Measurements from ENCODE around the gene SLC19A1. TPM values are rescaled to one million over a fixed set of nuclear protein-coding genes. Genes with fewer than 3 reads are reported as not detected.

Gene SLC19A1
- total RNA-seq, 1 experiment from 2014 or later: 25.0 TPM

DNA sequence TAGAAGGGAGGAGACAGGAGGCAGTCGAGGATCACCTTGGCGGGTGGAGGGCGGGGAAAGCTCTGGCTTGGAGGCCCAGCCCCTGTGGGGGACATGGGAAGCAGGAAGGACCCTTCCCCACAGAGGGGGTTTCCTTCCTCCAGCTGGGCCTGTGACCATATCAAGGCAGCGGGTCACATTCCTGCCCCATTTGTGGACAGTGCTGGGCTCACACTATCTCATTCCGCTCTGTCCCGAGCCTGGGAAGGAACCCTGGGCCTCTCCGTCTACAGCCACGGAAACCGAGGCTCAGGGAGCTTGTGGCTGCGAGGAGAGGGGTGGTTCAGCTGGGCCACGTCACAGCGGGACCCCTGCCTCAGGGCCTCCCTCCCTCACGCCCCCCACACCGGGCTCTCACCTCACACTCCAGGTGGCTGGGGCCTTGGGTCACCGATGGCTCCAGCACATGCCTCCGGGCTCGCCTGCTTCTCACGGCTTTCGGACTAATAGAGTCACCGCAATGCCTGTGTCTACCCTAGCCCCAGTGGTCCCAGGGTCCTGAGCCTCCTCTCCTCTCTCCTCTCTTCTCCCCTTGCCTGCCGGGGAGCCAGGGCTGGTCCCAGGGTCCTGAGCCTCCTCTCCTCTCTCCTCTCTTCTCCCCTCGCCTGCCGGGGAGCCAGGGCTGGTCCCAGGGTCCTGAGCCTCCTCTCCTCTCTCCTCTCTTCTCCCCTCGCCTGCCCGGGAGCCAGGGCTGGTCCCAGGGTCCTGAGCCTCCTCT, 56.4 kb downstream of the SLC19A1 start:
- Histone ChIP-seq H2AFZ (no peak overlapping the region), H3F3A (ENCODE audit: insufficient read depth, low read depth) (no peaks in the 10 kb centered on the region; the same call in 1 of the 2 replicates), H3K27me3 (ENCODE audit: insufficient read depth, low read depth) (no peaks in the 10 kb centered on the region), H3K9me3 (ENCODE audit: insufficient read depth, low read depth) (no peaks in the 10 kb centered on the region), H4K20me1 (ENCODE audit: insufficient read depth) (no peaks in the 10 kb centered on the region), H3K27ac (no peak overlapping the region), H3K4me3 (no peak overlapping the region), H3K4me2 (no peak overlapping the region), H3K36me3 (ENCODE audit: low read depth) (no peaks in the 10 kb centered on the region), H3K4me1 (replicated peaks; ENCODE audit: insufficient read depth) (no peaks in the 10 kb centered on the region), H3K9me2 (ENCODE audit: insufficient read depth) (no peaks in the 10 kb centered on the region), H3K79me2 (ENCODE audit: low read depth) (no peaks in the 10 kb centered on the region)
- BruUV-seq (replicated peaks): no TSS peak
- TF ChIP-seq, protein P1, sequence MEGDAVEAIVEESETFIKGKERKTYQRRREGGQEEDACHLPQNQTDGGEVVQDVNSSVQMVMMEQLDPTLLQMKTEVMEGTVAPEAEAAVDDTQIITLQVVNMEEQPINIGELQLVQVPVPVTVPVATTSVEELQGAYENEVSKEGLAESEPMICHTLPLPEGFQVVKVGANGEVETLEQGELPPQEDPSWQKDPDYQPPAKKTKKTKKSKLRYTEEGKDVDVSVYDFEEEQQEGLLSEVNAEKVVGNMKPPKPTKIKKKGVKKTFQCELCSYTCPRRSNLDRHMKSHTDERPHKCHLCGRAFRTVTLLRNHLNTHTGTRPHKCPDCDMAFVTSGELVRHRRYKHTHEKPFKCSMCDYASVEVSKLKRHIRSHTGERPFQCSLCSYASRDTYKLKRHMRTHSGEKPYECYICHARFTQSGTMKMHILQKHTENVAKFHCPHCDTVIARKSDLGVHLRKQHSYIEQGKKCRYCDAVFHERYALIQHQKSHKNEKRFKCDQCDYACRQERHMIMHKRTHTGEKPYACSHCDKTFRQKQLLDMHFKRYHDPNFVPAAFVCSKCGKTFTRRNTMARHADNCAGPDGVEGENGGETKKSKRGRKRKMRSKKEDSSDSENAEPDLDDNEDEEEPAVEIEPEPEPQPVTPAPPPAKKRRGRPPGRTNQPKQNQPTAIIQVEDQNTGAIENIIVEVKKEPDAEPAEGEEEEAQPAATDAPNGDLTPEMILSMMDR (conservative IDR thresholded peaks at IDR 0.05): no peak
- TF ChIP-seq EZH2 (IDR thresholded peaks at IDR 0.05; ENCODE audit: low read depth): no peak
- ChIA-PET POLR2A (ENCODE audit: unreplicated experiment) (no interaction called here), CTCF (no interaction called here)
- DNase-seq: no peak
- intact Hi-C loops (cut with micrococcal nuclease; ENCODE audit: unreplicated experiment): no loop called here

DNA sequence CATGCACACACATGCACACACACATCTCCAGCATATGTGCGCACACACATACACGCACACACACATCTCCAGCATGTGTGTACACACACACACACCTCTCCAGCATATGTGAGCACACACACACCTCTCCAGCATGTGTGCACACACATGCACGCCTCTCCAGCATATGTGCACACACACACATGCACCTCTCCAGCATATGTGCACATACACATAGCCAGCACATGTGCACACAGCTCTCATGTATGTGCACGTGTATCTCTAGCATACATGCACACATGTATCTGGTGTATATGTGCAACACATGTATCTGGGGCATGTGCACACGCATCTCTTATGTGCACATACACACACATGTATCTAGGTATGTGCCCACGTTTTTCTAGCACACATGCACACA, 57.9 kb downstream of the SLC19A1 start:
- no TSS peak for BruUV-seq (replicated peaks)
- TF ChIP-seq EZH2 (IDR thresholded peaks at IDR 0.05; ENCODE audit: low read depth): no peak
- TF ChIP-seq, protein P1 (conservative IDR thresholded peaks at IDR 0.05): no peak
- Histone ChIP-seq H3K9me3 (ENCODE audit: insufficient read depth, low read depth) (no peaks in the 10 kb centered on the region), H3K9me2 (ENCODE audit: insufficient read depth) (no peaks in the 10 kb centered on the region), H3K27ac (no peak overlapping the region), H3F3A (ENCODE audit: insufficient read depth, low read depth) (peaks cover under 1% of the 10 kb centered on the region; the same call in 1 of the 2 replicates), H3K36me3 (ENCODE audit: low read depth) (no peaks in the 10 kb centered on the region), H3K4me2 (no peak overlapping the region), H2AFZ (no peak overlapping the region), H3K79me2 (ENCODE audit: low read depth) (no peaks in the 10 kb centered on the region), H3K4me3 (no peak overlapping the region), H3K27me3 (ENCODE audit: insufficient read depth, low read depth) (no peaks in the 10 kb centered on the region), H4K20me1 (ENCODE audit: insufficient read depth) (no peaks in the 10 kb centered on the region), H3K4me1 (replicated peaks; ENCODE audit: insufficient read depth) (no peaks in the 10 kb centered on the region)
- intact Hi-C loops (cut with micrococcal nuclease; ENCODE audit: unreplicated experiment): no loop called here
- ChIA-PET CTCF (no interaction called here), POLR2A (ENCODE audit: unreplicated experiment) (no interaction called here)
- no peak for DNase-seq

DNA sequence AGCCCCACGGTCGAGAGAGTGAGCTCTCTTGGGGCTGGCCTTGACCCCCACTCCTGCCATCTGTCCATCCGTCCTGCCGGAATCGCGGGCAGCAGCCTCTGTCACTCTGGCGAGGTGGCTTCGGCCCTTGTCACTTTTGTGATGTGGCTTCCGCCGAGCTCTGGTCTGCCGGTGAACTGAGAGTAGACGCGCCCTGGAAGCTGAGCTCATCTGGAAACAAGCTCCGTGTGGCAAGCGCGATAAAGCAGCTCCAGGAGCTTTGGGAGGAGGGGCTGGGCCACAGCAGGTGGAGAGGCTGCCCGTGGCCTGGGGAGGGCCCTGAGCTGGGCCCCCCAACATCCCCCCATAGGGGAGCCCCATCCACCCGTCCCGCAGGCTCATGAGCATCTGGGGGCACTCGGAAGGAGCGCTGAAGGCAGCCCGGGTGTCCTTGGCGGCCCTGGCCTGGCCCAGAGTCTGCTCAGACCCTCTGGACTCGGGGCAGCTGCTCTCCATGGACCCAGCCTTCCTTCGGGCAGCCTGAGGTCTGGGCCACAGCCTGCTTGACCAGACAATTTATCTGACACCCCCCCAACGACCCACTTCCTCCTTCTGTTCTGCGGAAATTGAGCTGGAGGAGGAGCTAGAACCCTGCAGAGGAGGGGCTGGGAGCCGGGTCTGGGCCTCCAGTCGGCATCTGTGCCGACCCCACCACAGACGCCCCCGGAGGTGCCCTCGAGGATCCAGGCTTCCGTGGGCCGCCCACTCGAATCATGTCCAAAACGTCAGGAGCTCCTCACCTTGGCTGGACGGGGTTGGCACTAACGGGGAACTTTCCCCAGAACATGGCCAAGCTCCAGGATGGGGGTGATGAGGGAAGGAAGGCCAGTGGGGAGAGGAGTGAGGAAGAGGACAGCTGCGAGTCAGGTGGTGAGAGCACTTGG, 59.1 kb downstream of the SLC19A1 start:
- H3K4me3 ChIP-seq: no peak overlapping the region
- POLR2A ChIA-PET (ENCODE audit: unreplicated experiment): no interaction called here
- H3K4me2 ChIP-seq: no peak overlapping the region
- H3K9me2 ChIP-seq (ENCODE audit: insufficient read depth): no peaks in the 10 kb centered on the region
- no peak for TF ChIP-seq EZH2 (IDR thresholded peaks at IDR 0.05; ENCODE audit: low read depth)
- TF ChIP-seq, protein P1 (conservative IDR thresholded peaks at IDR 0.05): no peak
- no peak overlapping the region for H2AFZ ChIP-seq
- H3K4me1 ChIP-seq (replicated peaks; ENCODE audit: insufficient read depth): no peaks in the 10 kb centered on the region
- no peaks in the 10 kb centered on the region for H3K79me2 ChIP-seq (ENCODE audit: low read depth)
- no peaks in the 10 kb centered on the region for H4K20me1 ChIP-seq (ENCODE audit: insufficient read depth)
- H3K27ac ChIP-seq: no peak overlapping the region
- CTCF ChIA-PET: no interaction called here
- H3K9me3 ChIP-seq (ENCODE audit: insufficient read depth, low read depth): no peaks in the 10 kb centered on the region
- no TSS peak for BruUV-seq (replicated peaks)
- intact Hi-C loops (cut with micrococcal nuclease; ENCODE audit: unreplicated experiment): no loop called here
- H3K36me3 ChIP-seq (ENCODE audit: low read depth): no peaks in the 10 kb centered on the region
- no peaks in the 10 kb centered on the region for H3K27me3 ChIP-seq (ENCODE audit: insufficient read depth, low read depth)
- DNase-seq: no peak
- peaks cover 4% of the 10 kb centered on the region; the same call in 1 of the 2 replicates for H3F3A ChIP-seq (ENCODE audit: insufficient read depth, low read depth)

Measured in PC-9 (cell line).